HG02973 (cell line): ENCODE results near the gene KDF1.
"Not testable (repeated sequence)": the region's sequence is repeated elsewhere in the genome, so short reads cannot be mapped to it uniquely, and the experiment has no call there.

Experiments
- ATAC-seq: cut with Tn5 transposase; IDR thresholded peaks from one replicate; pipeline ENCODE4 v1.9.1; 2021; ENCODE audit warnings: moderate library complexity; ENCODE audit not compliant: unreplicated experiment

The KDF1 gene

GRCh38 chr1:26994787-26995517 is 34.7 kb upstream of the KDF1 start:
- ATAC-seq: no peak

- ATAC-seq: no peak
Observed at GRCh38 chr1:26994020-26994786, 33.9 kb upstream of the KDF1 start.

- no peak for ATAC-seq
Observed at GRCh38 chr1:26993237-26994019, 33.2 kb upstream of the KDF1 start, which contains the start of gene TRNP1. Gene TRNP1, plus strand, starts transcription at chr1:26993692. Its CDS starts 95 bp downstream, at chr1:26993787.

GRCh38 chr1:26991310-26992116 is 31.2 kb upstream of the KDF1 start:
- ATAC-seq: no peak

GRCh38 chr1:26989403-26990109 is 29.3 kb upstream of the KDF1 start:
- not testable (repeated sequence) for ATAC-seq

- ATAC-seq: no peak
Observed at GRCh38 chr1:26986658-26987057, 26.4 kb upstream of the KDF1 start.

GRCh38 chr1:26984291-26984690 is 24.0 kb upstream of the KDF1 start:
- no peak for ATAC-seq

- no peak for ATAC-seq
Observed at GRCh38 chr1:26983863-26984262, 23.6 kb upstream of the KDF1 start.

GRCh38 chr1:26981146-26981846 is 21.0 kb upstream of the KDF1 start:
- no peak for ATAC-seq

GRCh38 chr1:26978901-26979300 is 18.6 kb upstream of the KDF1 start:
- ATAC-seq: no peak

- ATAC-seq: no peak
Observed at GRCh38 chr1:26976621-26977510, 16.6 kb upstream of the KDF1 start.

GRCh38 chr1:26972821-26973220 is 12.6 kb upstream of the KDF1 start:
- no peak for ATAC-seq

- no peak for ATAC-seq
Observed at GRCh38 chr1:26972390-26972789, 12.1 kb upstream of the KDF1 start.

- no peak for ATAC-seq
Observed at GRCh38 chr1:26971590-26971989, 11.3 kb upstream of the KDF1 start.

GRCh38 chr1:26970810-26971209 is 10.5 kb upstream of the KDF1 start:
- ATAC-seq: no peak

- no peak for ATAC-seq
Observed at GRCh38 chr1:26965628-26966027, 5.4 kb upstream of the KDF1 start.

GRCh38 chr1:26965213-26965612 is 4.9 kb upstream of the KDF1 start:
- no peak for ATAC-seq

GRCh38 chr1:26961826-26962225 is 1.6 kb upstream of the KDF1 start:
- ATAC-seq: no peak

- no peak for ATAC-seq
Observed at GRCh38 chr1:26960625-26960966, 328 bp upstream of the KDF1 start.
